NCI-H82 (cell line): Measurements from ENCODE around the gene APOC3.
"Not testable (repeated sequence)": the region's sequence is repeated elsewhere in the genome, so short reads cannot be mapped to it uniquely, and the experiment has no call there.

Source experiments
- DNase-seq: peaks from one replicate; lab custom pipeline; 2025; lab: John Stamatoyannopoulos, UW

Gene APOC3

DNA sequence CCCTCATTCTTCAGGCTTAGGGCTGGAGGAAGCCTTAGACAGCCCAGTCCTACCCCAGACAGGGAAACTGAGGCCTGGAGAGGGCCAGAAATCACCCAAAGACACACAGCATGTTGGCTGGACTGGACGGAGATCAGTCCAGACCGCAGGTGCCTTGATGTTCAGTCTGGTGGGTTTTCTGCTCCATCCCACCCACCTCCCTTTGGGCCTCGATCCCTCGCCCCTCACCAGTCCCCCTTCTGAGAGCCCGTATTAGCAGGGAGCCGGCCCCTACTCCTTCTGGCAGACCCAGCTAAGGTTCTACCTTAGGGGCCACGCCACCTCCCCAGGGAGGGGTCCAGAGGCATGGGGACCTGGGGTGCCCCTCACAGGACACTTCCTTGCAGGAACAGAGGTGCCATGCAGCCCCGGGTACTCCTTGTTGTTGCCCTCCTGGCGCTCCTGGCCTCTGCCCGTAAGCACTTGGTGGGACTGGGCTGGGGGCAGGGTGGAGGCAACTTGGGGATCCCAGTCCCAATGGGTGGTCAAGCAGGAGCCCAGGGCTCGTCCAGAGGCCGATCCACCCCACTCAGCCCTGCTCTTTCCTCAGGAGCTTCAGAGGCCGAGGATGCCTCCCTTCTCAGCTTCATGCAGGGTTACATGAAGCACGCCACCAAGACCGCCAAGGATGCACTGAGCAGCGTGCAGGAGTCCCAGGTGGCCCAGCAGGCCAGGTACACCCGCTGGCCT, 641 bp downstream of the APOC3 start:
- no peak for DNase-seq

DNA sequence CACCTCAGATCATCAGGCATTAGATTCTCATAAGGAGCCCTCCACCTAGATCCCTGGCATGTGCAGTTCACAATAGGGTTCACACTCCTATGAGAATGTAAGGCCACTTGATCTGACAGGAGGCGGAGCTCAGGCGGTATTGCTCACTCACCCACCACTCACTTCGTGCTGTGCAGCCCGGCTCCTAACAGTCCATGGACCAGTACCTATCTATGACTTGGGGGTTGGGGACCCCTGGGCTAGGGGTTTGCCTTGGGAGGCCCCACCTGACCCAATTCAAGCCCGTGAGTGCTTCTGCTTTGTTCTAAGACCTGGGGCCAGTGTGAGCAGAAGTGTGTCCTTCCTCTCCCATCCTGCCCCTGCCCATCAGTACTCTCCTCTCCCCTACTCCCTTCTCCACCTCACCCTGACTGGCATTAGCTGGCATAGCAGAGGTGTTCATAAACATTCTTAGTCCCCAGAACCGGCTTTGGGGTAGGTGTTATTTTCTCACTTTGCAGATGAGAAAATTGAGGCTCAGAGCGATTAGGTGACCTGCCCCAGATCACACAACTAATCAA, 2.2 kb downstream of the APOC3 start:
- no peak for DNase-seq

GRCh38 chr11:116832350-116833290, 2.9 kb downstream of the APOC3 start:
- no peak for DNase-seq

DNA sequence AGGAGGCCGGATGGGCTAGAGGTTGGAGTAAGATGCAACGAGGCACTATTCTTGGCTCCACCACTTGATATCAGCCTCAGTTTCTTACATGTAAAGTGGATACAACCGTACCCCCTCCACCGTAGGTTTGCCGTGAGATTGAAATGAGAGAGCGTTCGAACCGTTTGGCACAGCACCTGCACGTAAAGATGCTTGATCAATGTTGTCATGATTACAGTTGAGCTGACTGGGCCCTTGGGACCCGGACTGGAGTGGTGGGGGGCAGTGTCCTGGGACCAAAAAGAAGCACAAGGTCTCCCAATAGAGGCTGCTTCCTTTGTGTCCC, 3.7 kb downstream of the APOC3 start:
- DNase-seq = no peak

DNA sequence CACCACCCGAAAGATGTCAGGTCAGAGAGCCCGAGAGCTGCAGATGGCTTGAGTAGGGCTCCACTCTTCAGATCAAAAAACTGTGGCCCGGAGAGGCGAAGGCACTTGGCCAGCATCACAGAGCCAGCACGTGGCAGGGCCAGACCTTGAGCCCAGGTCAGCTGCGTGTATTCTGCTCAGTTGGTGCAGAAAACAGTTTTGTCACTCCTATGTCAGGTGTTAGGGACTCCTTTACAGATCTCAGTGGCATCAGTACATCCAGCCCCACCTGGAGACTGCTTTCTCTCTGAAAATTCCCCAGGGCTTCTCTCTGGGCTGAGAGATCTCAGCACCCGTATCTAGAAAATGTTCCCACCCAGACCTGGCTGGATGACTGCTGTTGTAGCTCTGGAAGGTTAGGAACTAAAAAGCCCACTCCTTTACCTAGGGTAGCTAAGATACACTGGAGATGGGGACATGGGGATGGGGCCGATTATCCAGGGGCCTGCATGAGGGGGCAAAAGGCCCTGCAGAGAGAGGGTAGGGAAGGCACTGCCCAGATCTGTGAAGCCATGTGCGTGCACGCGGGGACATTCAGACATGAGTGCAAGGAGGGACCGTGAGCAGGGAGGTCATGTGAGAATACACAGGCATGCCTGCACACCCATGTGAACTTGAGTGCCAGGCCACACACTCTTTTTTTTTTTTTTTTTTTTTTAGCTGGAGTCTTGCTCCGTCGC, 4.3 kb downstream of the APOC3 start:
- no peak for DNase-seq

DNA sequence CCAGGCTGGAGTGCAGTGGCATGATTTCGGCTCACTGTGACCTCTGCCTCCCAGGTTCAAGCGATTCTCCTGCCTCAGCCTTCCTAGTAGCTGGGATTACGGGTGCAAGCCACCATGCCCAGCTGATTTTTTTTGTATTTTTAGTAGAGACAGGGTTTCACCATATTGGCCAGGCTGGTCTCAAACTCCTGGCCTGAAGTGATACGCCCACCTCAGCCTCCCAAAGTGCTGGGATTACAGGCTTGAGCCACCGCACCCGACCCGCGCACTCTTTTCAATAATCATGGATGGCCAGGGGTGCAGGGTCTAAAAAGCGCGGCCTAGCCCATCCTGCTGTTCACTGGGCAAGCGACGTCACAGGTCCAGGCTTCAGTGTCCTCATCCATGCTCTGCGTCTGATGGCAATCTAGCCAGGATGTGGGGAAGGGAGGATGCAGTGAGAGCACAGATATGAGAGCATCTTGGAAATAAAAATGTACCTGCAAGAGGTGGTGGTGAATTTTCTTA, 4.9 kb downstream of the APOC3 start:
- not testable (repeated sequence) for DNase-seq

GRCh38 chr11:116835042-116835772, 5.5 kb downstream of the APOC3 start:
- no peak for DNase-seq

DNA sequence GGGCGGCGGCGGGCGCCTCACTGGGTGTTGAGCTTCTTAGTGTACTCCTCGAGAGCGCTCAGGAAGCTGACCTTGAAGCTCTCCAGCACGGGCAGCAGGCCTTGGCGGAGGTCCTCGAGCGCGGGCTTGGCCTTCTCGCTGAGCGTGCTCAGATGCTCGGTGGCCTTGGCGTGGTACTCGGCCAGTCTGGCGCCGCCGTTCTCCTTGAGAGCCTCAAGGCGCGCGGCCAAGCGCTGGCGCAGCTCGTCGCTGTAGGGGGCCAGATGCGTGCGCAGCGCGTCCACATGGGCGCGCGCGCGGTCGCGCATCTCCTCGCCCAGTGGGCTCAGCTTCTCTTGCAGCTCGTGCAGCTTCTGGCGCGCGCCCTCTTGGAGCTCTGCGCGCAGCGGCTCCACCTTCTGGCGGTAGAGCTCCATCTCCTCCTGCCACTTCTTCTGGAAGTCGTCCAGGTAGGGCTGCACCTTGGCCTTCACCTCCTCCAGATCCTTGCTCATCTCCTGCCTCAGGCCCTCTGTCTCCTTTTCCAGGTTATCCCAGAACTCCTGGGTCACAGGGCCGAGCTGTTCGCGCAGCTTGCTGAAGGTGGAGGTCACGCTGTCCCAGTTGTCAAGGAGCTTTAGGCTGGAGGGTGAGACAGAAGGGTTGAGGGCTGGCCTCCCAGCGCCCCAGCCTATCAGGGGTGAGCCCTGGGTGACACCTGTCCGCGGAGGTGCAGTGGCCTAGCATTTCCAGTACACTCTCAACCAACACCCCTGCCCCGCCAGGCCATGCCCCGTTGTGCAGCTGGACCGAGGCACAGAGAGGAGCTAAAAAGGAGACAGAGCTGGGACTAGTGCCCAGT, 6.3 kb downstream of the APOC3 start:
- peak; percentile 93 for DNase-seq

GRCh38 chr11:116836632-116836991, 6.9 kb downstream of the APOC3 start:
- DNase-seq = no peak

DNA sequence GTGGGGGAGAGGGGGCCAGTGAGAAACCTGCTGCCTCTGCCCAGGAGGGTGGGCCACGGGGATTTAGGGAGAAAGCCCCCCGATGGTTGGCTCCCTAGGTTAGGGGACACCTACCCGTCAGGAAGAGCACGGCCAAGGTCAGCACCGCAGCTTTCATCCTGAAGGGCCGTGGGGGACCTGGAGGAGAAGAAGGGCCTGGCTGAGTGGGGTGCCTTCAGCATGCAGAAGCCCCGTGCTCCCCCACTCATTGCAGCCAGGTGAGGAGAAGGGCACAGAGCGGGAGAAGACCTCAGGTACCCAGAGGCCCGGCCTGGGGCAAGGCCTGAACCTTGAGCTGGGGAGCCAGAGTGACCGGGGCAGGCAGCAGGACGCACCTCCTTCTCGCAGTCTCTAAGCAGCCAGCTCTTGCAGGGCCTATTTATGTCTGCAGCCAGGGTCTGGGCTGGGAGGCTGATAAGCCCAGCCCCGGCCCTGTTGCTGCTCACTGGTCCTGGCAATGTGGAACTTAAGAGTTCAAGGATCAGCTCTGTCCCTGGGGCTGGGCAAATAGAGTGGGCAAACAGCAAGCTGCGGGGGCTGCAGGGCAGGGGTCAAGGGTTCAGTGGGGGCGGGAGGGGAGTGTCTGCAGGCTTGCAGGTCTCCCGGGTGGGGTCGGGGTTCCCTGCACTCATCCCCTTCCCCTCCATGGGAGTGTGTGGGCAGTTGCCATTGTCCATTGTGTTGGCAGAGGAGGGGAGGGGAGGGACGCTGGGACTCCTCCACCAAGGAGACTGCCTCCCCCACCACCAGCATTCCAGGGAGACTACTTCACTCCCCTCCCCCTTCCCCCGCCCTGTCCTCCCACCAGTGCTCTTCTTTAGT, 7.8 kb downstream of the APOC3 start, which contains the start of gene APOA1:
Gene APOA1, minus strand, starts transcription at position 392 of the 861 bp plus-strand sequence. Its CDS starts 235 bp downstream, at position 157.
- no peak for DNase-seq

- no peak for DNase-seq
Observed at GRCh38 chr11:116838321-116839084, 8.8 kb downstream of the APOC3 start.

DNA sequence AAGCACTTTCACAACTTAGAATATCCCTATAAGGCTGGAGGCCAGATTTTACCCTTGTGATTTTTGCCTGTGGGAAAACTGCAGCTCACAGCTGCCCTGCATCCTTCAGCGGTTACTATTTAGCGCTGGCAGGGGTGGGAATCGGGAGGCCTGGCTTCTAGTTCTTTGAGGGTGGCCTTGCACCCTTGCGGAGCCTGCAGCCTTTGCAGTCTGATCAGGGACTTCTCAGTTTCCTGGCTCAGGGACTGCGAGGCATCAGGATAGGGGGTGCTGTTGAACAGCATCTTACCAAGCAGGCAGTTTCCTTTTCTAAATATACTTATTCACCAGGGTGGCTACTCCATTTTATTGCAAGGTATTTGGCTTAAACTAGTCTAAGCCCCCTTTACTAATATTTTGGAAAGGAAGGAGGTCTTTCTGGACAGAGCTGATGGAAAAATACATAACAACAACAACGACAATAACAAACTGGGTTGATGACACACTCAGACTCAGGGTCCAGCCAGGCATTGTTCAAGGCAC, 10.6 kb downstream of the APOC3 start:
- peak; percentile 6 for DNase-seq

- no peak for DNase-seq
Observed at GRCh38 chr11:116840746-116841296, 11.1 kb downstream of the APOC3 start.

- no peak for DNase-seq
Observed at GRCh38 chr11:116842117-116842516, 12.4 kb downstream of the APOC3 start.

- no peak for DNase-seq
Observed at GRCh38 chr11:116842909-116843308, 13.2 kb downstream of the APOC3 start.

GRCh38 chr11:116843661-116844060, 14.0 kb downstream of the APOC3 start:
- DNase-seq = no peak

- DNase-seq = no peak
Observed at GRCh38 chr11:116844722-116845121, 15.0 kb downstream of the APOC3 start.

DNA sequence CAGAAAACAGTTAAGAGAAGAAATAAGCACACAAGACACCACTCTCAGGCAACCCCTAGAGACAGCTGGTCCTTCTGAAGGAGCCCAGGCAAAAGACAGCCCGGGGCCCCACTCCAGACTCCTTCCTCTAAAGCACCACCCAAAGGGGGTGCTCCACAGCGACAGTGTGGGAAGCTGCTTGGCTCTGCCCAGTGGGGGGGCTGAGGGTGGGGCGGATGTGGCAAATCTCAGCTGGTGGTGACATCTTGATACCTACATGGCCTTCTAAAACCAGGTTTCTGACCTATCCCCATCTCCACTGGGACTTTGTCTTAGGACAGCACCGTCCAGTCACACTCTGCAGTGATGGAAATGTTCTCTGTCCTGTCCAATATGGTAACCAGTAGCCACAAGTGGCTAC, 17.9 kb downstream of the APOC3 start:
- no peak for DNase-seq
